NCI-H2029 treated with DMSO at 0.1 percent for 48 hours (cell line): Measurements from ENCODE around the gene ROR1.
A peak's percentile ranks its signal among the peaks of the same experiment; 100 is the strongest.

Source experiments
- DNase-seq: peaks from one replicate; lab custom pipeline; 2025; lab: John Stamatoyannopoulos, UW

Gene ROR1

DNA sequence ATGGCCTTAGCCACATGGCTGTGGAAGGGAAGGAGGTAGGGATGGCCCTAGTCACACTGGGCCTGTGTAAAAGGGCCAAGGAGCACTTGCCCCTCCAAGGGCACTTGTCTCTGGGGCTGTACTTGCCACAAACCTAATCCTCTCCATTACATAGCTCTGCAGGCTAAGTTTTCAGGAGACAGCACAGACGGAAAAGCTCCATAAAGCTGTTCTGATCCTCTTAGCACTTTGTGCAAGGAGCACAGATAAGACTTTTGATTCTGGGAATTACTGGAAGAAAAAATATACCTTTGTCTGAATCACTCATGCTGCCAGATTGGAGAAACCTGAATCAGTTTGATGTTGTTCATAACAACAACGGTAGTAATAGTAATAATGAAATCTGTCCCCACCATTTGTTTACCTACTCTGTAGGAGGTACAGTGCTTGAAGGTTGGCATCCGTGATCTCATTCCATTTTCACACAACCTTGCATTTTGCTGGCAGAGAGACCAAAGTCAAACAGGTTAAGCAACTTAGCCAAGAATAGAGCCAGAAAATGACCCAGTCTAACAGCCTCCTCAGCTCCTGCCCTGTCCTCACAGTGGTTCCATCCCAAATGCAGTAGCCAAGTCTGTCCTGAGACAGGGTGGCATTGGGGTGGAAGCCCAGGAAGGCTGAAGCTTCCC lies 207.1 kb downstream of the ROR1 start:
- DNase-seq, result peak; percentile 89

DNA sequence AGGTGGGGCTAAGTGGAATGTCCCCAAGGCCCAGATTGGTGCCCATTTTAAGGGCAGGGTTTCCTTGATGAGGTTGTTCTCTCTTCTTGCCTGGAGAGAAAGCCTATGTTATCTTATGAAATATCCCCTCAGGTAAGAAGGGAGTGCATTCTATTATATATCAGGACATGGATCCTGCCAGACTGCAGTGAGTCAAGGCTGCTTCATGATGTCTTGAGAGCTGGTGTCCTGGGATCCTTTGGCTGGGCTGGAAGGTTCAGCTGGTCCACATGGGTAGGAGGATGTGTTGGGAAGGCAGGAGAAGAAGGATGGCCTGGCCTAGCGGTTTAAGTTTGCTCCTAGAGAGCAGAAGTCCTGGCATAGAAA lies 207.6 kb downstream of the ROR1 start:
- no peak for DNase-seq

DNA sequence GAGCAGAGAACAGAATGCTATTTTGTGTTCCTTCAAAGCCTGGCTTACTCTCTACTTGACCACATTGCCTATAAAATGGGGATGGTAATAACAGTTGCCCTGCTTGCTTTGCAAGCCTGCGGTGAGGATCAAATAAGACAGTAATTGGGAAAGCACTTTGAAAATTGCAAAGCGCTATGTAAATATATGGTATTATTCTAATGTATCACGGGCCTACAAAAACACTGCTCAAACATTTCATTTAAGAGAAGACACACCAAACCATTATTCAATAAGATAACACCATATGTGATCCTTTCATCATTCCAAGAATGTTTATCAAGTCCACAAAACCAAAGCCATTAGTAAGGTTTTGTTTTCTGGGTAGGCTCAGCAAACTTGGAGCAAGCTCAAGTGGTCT lies 208.4 kb downstream of the ROR1 start:
- no peak for DNase-seq

DNA sequence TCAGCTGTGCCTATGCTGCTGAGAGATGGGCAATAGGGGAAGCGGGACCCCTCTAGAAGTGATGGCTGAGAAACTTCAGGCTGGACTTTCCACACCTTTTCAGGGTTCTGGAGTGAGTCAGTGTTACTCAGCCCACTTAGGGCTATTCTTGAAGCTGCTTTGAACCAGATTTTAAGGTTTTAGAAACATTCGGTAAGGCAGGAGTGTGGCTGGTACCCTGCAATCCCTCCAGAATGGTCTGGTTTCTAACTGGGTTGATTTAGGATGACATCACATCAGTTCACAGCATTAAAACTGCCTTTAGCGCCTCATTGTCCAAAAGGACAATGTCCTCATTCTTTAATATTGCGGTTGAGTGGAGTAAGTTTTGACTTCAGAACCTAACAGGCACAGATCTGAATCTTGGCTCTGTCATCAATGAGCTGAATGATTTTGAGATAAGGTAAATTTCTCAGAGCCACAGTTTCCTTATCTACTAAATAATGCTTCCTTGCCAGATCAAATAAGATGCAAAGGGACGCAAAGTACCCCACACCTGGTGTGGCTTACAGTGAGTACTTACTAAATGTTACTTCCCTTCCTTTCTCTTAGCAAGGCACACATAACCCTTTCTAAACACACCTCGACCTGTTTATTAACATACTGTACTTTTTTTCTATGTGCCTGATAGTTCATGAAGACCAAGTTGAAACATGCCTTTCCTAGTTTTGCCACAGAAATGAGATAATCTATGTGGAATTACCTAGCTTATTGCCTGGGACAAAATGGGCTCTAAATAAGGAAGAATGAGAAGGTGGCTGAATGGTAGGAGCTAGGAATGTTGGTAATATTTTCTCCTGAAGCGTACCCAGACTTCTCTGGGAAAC lies 209.8 kb downstream of the ROR1 start:
- no peak for DNase-seq

DNA sequence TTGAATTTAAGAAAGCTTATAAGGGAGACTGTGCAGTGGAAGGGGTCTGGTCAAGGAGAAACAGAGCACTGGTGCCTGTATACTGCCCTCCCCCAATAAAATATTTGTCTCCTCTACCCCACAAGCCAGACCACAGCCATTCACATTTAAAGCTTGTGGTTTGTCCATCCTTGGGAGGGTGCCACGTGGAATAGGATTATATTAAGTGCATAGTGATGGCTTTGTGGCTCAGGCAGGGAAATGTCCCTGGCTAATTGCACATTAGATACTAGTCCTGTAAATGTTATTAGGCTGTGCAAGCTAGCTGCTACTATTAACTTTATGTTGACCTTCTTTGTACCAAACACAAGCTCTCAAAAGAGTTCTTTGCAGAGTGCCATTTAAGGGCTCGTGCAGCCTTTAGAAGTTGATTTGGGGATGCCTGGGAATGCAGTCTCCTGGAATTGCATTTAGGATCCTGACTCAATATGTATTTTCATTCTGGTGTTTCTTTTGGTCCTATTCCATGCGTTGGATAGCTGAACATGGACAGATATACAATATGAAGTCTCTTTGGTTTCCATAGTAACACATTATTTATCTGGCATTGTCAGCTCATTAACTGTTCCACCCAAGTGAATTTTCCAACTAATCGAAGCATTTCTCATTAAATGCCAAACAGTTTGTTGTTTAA lies 210.6 kb downstream of the ROR1 start:
- DNase-seq, result no peak

DNA sequence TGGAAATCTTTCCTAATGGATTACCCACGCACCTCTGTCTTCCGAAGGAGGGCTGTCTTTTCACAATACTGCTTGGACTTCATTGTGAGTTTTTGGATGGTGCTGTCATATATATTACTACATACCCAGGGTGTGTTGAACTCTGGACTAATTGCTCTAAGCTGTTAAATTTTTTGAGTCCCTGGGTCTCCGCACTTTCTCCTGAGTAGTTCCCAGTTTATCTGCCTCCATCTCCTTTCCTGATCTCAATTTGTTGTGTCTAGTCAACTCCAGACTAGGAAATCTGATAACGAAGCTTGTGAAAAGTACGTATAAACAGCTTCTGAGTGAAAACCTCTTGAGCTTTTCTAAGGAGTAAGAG lies 211.1 kb downstream of the ROR1 start:
- DNase-seq, result no peak

DNA sequence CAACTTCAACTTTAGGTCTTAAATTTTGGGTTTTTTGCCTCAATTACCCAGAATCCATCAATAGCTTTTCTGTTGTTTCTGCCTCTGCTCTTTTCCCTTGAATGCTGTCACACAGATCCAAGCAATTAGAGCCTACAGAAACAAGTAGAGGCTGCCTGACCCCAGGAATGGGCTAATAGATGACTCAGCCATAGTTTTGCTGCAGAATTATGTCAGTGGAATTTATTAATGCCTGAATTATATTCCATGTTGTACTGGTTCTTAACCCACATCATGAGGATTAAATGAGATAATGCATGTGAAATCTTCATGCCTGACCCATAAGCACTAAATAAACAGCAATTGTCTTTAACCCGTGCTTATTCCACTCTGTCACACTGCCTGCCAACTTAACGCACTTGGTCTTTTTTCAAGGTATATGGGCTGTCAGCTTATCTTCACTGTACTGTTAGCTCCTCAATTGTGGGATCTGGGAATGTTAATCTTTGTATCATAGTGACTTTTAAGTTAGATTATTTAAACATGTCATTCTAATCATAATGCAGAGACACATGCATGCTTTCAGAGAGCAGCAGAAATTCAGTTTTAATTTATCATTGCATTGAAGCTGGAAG lies 213.3 kb downstream of the ROR1 start:
- no peak for DNase-seq

DNA sequence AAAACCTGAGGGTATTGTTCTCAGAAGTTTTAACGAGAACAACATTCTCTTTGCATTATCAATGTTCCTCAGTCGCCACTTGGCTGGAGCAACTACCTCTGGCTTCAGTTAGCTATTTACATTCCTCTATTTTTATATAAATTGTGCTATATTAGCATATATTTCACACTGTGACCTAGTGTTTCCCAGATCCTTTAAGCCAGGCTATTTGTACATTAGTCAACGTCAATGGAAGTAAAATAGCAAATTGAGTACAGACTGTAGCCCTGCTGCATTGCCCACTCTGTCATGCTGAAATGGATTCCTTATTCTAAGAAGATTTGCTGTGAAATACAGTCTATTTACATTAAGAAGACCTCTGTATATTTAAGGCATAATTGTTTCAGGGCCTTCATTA lies 213.8 kb downstream of the ROR1 start:
- DNase-seq, result no peak

DNA sequence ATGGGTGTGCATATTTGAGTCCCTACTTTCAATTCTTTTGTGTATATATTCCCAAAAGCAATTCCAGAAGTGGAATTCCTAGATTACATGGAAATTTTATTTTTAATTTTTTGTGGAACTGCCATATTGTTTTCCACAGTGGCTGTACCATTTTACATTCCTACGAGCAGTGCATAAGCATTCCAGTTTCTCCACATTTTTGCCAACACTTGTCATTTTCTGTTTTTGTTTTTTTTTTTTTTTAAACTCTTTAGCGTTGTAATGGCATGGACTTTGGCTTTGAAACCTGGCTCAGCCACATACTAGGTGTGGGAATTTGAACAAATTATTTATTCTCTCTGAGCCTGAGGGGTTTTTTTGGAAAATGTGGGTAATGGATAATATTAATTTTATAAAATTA lies 215.1 kb downstream of the ROR1 start:
- DNase-seq, result no peak

DNA sequence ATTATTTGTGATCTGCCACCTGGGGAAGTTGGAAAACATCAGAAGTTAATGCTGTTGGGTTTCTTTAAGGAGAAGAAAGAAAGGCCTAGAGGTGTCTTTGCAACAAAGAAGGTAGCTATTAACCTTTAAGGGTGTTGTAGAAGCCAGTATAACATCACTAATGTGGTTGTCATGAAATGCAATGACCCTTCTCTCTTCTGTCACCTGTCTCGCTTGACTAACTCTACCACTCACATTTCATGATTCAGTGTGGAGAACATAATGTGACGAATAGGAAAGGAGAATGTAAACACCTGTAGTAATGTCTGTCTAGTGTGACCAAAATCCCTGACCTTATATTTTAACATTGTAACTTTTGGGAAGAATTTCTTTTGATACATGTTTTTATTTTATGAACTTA lies 217.9 kb downstream of the ROR1 start:
- DNase-seq, result peak; percentile 99

DNA sequence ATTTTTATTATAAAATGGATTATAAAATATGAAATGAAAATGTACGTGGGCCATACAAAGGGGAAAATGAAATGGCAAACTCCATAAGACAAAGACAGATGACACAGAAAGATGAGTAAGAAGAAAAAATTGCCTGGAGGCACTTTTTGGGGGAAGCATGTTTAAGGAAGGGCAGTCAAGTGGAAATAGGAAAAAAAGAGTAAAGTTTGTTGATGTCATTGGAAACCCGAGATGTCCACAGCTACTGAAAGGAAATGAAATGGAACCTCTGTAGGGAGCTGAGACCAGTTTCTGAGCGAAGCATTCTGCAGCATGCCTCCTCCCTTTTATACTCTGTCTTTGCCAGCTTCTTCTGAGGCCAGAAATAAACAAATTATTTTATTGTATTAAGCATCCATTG lies 226.2 kb downstream of the ROR1 start:
- no peak for DNase-seq

DNA sequence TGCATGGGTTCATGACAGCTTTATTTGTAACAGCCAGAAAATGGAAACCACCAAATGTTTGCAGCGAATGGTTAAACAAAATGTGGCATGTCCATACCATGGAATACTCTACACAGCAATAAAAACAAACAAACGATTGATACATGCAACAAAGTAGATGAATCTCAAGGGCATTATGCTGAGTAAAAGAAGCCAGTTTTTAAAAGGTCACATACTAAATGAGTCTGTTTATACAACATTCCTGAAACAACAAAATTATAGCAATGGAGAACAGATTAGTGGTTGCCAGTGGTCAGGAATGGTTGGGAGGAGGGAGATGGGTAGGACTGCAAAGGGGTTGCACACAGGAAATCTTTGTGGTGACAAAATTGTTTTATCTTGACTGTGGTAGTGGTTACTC lies 227.2 kb downstream of the ROR1 start:
- DNase-seq, result no peak

DNA sequence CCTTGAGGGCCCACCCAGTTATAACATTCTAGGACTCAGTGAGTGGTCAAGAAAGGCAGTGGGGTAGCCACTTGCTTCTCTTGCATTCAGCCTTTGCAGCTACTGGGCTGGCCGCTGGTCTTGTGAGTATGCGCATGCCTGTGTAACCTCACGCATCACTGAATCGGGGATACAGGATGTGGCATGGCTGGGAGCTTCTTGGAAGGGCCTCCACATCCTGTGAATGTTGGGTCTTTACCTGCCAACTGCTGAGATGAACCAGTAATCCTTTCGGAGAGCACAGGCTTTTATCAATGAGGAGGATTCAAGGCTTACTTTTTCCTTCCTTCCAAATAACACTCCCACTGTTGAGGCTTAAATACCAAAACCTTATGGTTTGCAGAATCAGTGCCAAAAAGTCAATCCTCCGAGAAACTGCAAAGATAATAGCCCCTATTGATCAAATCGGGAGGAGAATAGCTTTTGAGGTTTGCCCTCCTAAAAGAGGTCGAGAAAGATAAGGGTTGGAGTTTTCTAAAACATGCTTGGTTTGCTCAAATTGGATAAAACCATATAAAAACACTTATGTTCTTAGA lies 230.7 kb downstream of the ROR1 start:
- DNase-seq, result no peak

DNA sequence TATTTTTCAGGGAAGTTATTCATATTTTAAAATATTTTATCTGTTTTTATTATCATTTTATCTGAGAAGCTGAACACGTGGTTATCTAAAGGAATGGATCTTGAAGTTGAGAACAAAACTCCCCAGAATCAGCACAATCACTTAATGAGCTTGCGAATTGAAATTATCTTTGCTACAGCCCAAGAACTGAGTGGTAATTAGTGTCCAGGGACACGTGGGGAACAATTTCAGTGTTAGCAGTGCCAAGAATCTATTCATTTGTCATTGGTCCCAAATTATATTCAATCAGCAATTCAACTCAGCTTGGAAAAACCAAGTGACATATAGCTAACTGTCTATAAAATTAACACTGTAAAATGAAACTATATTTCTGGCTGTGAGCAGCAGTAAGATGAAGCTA lies 232.0 kb downstream of the ROR1 start:
- no peak for DNase-seq

DNA sequence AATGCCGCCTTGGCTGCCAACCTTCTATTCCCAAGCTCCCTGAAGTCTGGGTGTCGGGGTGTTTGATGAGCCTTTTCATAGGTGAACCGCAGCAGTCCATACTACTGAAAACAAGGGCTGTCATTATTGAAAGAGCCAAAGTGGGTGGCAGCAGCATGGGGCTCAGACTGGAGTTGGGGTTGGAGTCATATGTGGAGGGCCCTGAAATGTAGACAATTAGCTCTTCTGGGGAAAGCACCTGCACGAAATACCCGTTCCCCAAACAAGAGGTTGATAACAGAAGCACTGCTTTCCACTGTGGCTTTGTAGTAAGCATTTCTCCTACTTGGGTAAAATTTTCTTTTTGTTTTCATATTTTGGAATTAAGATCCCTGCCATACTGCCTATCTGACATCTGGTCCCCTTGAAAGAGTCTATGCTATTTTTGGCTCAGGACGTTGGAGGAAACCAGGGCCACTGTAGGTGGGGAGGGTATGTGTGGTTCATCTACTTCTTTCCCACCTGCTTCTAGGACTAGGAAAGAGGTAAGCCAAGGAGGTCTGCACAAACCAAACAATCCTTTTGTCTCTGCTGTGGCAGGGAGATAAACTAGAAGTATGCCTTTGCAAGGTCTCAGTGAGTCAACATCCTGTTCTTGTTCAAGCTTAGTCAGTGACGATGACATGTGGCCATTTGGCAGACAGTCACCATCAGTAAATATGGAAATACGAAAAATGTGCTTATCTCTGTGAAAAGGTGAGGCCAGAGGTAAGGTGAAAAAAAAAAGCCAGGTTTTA lies 232.6 kb downstream of the ROR1 start:
- DNase-seq, result peak; percentile 98

DNA sequence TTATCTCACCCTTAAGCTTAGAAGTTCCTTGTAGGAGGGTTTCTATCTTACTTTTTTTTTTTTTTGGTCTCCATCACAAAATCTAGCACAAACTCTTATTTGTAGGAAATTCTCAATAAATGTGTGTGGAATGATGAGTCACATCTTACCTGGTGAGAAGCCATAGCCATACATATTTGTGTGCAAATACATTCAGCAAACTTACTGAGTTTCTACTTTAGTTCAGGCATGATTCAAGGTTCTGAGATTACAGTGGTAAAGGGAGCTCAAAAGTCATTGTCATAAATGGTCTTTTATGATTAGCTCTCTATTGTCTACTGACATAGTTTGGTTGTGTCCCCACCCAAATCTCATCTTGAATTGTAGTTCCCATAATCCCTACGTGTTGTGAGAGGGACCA lies 236.5 kb downstream of the ROR1 start:
- no peak for DNase-seq

DNA sequence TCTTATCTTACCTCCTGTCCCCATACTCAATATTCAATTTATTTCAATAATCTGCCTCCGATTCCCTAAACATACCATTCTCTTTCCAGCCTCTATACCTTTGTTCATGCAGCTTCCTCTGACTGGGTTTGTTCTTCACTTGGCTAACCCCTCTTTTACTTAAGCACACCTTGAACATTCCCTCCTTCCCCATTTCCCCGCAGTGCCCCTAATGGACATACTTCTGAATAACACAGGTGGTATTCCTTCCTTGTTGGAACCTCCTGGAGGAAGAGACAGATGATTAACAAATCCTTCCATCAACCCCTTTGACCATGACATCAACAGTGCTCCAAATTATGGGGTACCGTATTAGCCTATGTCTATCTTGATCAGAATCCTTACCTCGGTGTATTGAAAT lies 239.6 kb downstream of the ROR1 start:
- no peak for DNase-seq

DNA sequence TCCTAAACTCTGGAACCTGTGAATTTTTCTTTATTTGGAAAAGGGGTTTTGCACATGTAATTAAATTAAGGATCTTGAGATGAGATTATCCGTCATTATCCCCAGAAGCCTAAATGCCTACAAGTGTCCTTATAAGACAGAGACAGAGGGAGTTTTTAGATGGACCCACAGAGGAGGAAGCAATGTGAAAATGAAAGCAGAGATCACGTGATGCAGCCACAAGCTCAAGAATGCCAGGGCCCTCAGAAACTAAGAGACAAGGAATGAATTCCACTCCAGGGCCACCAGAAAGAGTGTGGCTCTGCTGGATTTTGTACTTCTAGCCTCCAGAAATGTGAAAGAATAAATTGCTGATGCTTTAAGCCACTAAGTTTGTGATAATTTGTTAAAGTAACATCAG lies 246.0 kb downstream of the ROR1 start:
- DNase-seq, result peak; percentile 52

DNA sequence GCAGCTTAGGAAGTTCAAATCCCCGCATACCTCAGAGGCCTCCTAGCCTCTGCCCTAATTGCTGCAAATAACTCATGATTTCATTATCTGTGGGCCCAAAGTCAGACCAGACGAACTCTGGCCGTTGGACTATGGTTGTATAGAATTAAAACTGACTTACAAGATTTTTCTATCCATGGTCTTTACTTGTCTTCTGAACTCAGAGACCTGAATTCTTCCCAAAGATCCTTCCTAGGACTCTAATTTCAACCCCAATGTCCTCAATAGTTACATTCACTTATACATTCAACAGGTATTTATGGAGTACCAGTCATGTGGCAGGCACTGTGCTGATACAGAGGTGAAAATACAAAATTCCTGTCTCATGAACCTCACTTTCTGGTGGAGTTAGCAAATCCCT lies 247.2 kb downstream of the ROR1 start:
- DNase-seq, result no peak

DNA sequence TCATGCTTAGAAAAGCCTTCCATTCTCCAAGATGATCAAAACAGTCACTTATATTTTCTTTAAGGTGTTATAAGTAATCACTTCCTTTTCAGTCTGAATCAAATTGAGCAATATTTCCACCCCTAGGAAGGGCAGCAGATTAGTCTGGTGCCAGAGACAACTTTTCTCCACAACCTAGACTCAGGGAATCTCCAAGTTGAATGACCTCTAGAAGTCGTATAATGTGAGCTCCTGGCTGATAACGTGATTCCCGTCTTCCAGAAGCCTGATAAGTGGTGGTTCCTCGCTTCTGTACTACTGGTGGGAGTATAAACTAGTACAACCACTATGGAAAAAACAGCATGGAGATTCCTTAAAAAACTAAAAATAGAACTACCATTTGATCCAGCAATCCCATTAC lies 251.2 kb downstream of the ROR1 start:
- no peak for DNase-seq

DNA sequence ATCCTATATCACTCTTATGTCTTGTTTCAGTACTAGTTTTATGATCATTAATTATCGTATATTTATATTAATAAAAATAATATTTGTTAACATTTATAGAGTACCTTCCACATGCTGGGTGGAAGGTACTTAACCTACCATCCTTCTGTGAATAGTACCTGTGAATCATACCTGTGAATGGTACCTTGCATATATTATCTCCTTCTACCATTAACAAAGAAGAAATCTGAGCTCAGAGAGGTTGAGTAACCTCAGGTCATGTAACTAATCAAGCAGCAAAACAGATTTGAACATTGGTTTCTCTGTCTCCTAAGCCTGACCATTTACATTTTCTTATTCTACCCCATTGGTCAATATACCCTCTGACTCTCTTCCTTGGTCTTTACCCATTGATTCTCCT lies 255.2 kb downstream of the ROR1 start:
- DNase-seq, result no peak

DNA sequence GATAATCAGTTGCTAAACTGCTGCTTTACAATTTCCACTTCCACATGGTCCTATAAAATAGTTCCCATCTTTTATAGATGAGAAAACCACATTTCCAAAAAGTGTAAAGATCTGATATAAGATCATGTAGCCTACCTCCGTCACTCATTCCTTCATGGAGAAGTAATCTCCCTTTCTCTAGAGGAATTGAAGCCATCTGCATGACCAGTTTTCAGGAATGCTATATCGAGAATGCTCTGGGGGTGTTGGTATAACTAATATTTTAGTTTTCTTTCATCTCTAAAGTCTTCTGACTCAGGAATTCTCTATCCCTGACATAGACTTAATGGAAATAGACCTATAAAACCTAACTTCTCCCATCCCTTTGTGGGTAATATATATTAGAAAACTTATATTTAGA lies 256.6 kb downstream of the ROR1 start:
- DNase-seq, result no peak
